Measurements from ENCODE around the gene PPM1A.

PPM1A gene

GRCh38 chr14:60323199-60323896 is 74.3 kb downstream of the PPM1A start:
- H4K20me1 ChIP-seq (ENCODE audit: insufficient read depth, low read length) = no peaks in the 10 kb centered on the region
- peaks cover 23% of the 10 kb centered on the region for H3K4me1 ChIP-seq (ENCODE audit: insufficient read depth, low read length, severe bottlenecking)
- no peak overlapping the region for H3K9ac ChIP-seq (ENCODE audit: low read length)
- no peaks in the 10 kb centered on the region for H3F3A ChIP-seq (ENCODE audit: insufficient read depth, low read length)
- H3K4me3 ChIP-seq (ENCODE audit: low read depth, low read length, poor library complexity, severe bottlenecking) = no peak overlapping the region
- no peak overlapping the region for H3K4me2 ChIP-seq (ENCODE audit: low read length)
- H3K9me2 ChIP-seq (ENCODE audit: low read depth, low read length) = no peaks in the 10 kb centered on the region
- TF ChIP-seq, protein P1, sequence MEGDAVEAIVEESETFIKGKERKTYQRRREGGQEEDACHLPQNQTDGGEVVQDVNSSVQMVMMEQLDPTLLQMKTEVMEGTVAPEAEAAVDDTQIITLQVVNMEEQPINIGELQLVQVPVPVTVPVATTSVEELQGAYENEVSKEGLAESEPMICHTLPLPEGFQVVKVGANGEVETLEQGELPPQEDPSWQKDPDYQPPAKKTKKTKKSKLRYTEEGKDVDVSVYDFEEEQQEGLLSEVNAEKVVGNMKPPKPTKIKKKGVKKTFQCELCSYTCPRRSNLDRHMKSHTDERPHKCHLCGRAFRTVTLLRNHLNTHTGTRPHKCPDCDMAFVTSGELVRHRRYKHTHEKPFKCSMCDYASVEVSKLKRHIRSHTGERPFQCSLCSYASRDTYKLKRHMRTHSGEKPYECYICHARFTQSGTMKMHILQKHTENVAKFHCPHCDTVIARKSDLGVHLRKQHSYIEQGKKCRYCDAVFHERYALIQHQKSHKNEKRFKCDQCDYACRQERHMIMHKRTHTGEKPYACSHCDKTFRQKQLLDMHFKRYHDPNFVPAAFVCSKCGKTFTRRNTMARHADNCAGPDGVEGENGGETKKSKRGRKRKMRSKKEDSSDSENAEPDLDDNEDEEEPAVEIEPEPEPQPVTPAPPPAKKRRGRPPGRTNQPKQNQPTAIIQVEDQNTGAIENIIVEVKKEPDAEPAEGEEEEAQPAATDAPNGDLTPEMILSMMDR (IDR thresholded peaks at IDR 0.05; ENCODE audit: low read length) = no peak
- no peak for TF ChIP-seq EZH2 (IDR thresholded peaks at IDR 0.05; ENCODE audit: borderline replicate concordance, low read length)
- H2AFZ ChIP-seq (ENCODE audit: low read length) = no peak overlapping the region
- peaks cover 2% of the 10 kb centered on the region for H3K79me2 ChIP-seq (ENCODE audit: insufficient read depth, low read length)
- H3K9me3 ChIP-seq (ENCODE audit: low read length) = no peaks in the 10 kb centered on the region
- H3K27me3 ChIP-seq (ENCODE audit: insufficient read depth, low read length) = no peaks in the 10 kb centered on the region
- no peaks in the 10 kb centered on the region; the same call in 1 of the 2 replicates for H3K36me3 ChIP-seq (ENCODE audit: insufficient read depth, low read length)
- H3K27ac ChIP-seq (ENCODE audit: low read depth, low read length, poor library complexity, severe bottlenecking) = no peak overlapping the region

- Histone ChIP-seq H3K27me3 (ENCODE audit: insufficient read depth, low read length) (no peaks in the 10 kb centered on the region), H3K79me2 (ENCODE audit: insufficient read depth, low read length) (peaks cover 5% of the 10 kb centered on the region), H3K9me3 (ENCODE audit: low read length) (no peaks in the 10 kb centered on the region), H2AFZ (ENCODE audit: low read length) (no peak overlapping the region), H4K20me1 (ENCODE audit: insufficient read depth, low read length) (no peaks in the 10 kb centered on the region), H3F3A (ENCODE audit: insufficient read depth, low read length) (no peaks in the 10 kb centered on the region), H3K36me3 (ENCODE audit: insufficient read depth, low read length) (no peaks in the 10 kb centered on the region; the same call in 1 of the 2 replicates), H3K9ac (ENCODE audit: low read length) (no peak overlapping the region), H3K27ac (ENCODE audit: low read depth, low read length, poor library complexity, severe bottlenecking) (no peak overlapping the region), H3K4me1 (ENCODE audit: insufficient read depth, low read length, severe bottlenecking) (peaks cover 38% of the 10 kb centered on the region), H3K4me3 (ENCODE audit: low read depth, low read length, poor library complexity, severe bottlenecking) (no peak overlapping the region), H3K9me2 (ENCODE audit: low read depth, low read length) (no peaks in the 10 kb centered on the region), H3K4me2 (ENCODE audit: low read length) (no peak overlapping the region)
- TF ChIP-seq, protein P1 (IDR thresholded peaks at IDR 0.05; ENCODE audit: low read length) = no peak
- no peak for TF ChIP-seq EZH2 (IDR thresholded peaks at IDR 0.05; ENCODE audit: borderline replicate concordance, low read length)
Observed at GRCh38 chr14:60324837-60325236, 75.8 kb downstream of the PPM1A start.

DNA sequence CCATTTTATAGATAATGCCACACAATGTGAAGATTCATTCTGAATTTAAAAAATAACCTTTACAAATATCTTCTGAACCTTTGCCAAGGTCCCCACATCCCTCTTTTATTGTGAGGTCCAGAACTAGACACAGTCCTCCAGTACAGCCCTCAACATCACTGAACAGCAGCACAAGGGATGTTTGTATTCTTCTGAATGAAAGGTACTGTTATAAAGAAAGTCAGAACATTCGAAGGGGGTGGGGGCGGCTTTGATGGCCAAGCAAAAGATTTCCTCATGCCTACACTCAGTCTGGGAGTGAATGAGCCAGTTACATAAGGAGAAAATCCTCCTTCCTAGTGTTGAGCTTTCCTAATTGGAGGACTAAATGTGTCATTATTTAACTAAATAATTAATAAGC is 77.3 kb downstream of the PPM1A start:
- Histone ChIP-seq H3K9me3 (ENCODE audit: low read length) (no peaks in the 10 kb centered on the region), H3K9ac (ENCODE audit: low read length) (no peak overlapping the region), H3K79me2 (ENCODE audit: insufficient read depth, low read length) (peaks cover 5% of the 10 kb centered on the region), H3K27me3 (ENCODE audit: insufficient read depth, low read length) (no peaks in the 10 kb centered on the region), H3K27ac (ENCODE audit: low read depth, low read length, poor library complexity, severe bottlenecking) (no peak overlapping the region), H3K36me3 (ENCODE audit: insufficient read depth, low read length) (no peaks in the 10 kb centered on the region; the same call in 1 of the 2 replicates), H3K4me3 (ENCODE audit: low read depth, low read length, poor library complexity, severe bottlenecking) (no peak overlapping the region), H3K9me2 (ENCODE audit: low read depth, low read length) (no peaks in the 10 kb centered on the region), H2AFZ (ENCODE audit: low read length) (no peak overlapping the region), H3K4me2 (ENCODE audit: low read length) (no peak overlapping the region), H3K4me1 (ENCODE audit: insufficient read depth, low read length, severe bottlenecking) (peaks cover 52% of the 10 kb centered on the region), H4K20me1 (ENCODE audit: insufficient read depth, low read length) (no peaks in the 10 kb centered on the region), H3F3A (ENCODE audit: insufficient read depth, low read length) (peaks cover 5% of the 10 kb centered on the region; the same call in 1 of the 2 replicates)
- TF ChIP-seq EZH2 (IDR thresholded peaks at IDR 0.05; ENCODE audit: borderline replicate concordance, low read length) = no peak
- TF ChIP-seq, protein P1 (IDR thresholded peaks at IDR 0.05; ENCODE audit: low read length) = no peak

Data from OCI-LY1 (cell line).